H9 (cell line): ENCODE measurements around the gene SYNGR4. TPM values are rescaled to one million over a fixed set of nuclear protein-coding genes. Genes with fewer than 3 reads are reported as not detected.

ENCODE experiments used
- DNase-seq: peaks from one replicate; pipeline ENCODE4 v3.0.0-alpha.2; 2017
- H2AFZ ChIP-seq: one replicate; pipeline ENCODE4 v1.6.1; 2013; ENCODE audit warnings: mild to moderate bottlenecking, low read length, control low read depth, moderate library complexity
- H2AK5ac ChIP-seq: 2 replicates; pipeline ENCODE4 v1.6.1; 2013; ENCODE audit warnings: low read length, control low read depth, mixed read lengths; ENCODE audit not compliant: insufficient read length
- H2BK120ac ChIP-seq: one replicate; pipeline ENCODE4 v1.6.1; 2013; ENCODE audit warnings: low read depth, mild to moderate bottlenecking, low read length, control low read depth, inconsistent platforms; ENCODE audit not compliant: poor library complexity, severe bottlenecking
- H2BK12ac ChIP-seq: 2 replicates; pipeline ENCODE4 v1.6.1; 2013; ENCODE audit warnings: low read length, control low read depth, mixed read lengths, low read depth; ENCODE audit not compliant: insufficient read length
- H2BK15ac ChIP-seq: 2 replicates; pipeline ENCODE4 v1.6.1; 2013; ENCODE audit warnings: low read depth, low read length, control low read depth
- H2BK20ac ChIP-seq: one replicate; pipeline ENCODE4 v1.6.1; 2013; ENCODE audit warnings: low read depth, mild to moderate bottlenecking, low read length, control low read depth, inconsistent platforms; ENCODE audit not compliant: poor library complexity, severe bottlenecking
- H2BK5ac ChIP-seq: 2 replicates; pipeline ENCODE4 v1.6.1; 2013; ENCODE audit warnings: low read length, control low read depth, mixed read lengths; ENCODE audit not compliant: insufficient read length
- H3K14ac ChIP-seq: 2 replicates; pipeline ENCODE4 v1.6.1; 2013; ENCODE audit warnings: low read length, control low read depth; ENCODE audit not compliant: insufficient read depth
- H3K18ac ChIP-seq: 2 replicates; pipeline ENCODE4 v1.6.1; 2013; ENCODE audit warnings: low read depth, mild to moderate bottlenecking, mixed read lengths, low read length, control low read depth; ENCODE audit not compliant: insufficient read length
- H3K23ac ChIP-seq: 2 replicates; pipeline ENCODE4 v1.6.1; 2013; ENCODE audit warnings: low read length, control low read depth, mixed read lengths, low read depth; ENCODE audit not compliant: insufficient read length
- H3K23me2 ChIP-seq: 2 replicates; pipeline ENCODE4 v1.6.1; 2013; ENCODE audit warnings: low read depth, mild to moderate bottlenecking, mixed read lengths, low read length, control low read depth; ENCODE audit not compliant: insufficient read length, poor library complexity, severe bottlenecking
- H3K27ac ChIP-seq: 2 replicates; pipeline ENCODE4 v1.5.1; 2013; ENCODE audit warnings: low read length, control low read depth, mixed read lengths, low read depth; ENCODE audit not compliant: insufficient read length
- H3K27me3 ChIP-seq: 2 replicates; pipeline ENCODE4 v1.6.1; 2013; ENCODE audit warnings: low read length, control low read depth, inconsistent platforms; ENCODE audit not compliant: insufficient read depth
- H3K4ac ChIP-seq: 2 replicates; pipeline ENCODE4 v1.6.1; 2013; ENCODE audit warnings: low read depth, mild to moderate bottlenecking, control low read depth, inconsistent platforms, low read length, moderate library complexity
- H3K4me1 ChIP-seq: 2 replicates; pipeline ENCODE4 v1.6.1; 2013; ENCODE audit warnings: low read length, control low read depth, inconsistent platforms; ENCODE audit not compliant: insufficient read depth
- H3K4me2 ChIP-seq: 2 replicates; pipeline ENCODE4 v1.6.1; 2013; ENCODE audit warnings: low read length, control low read depth, mixed read lengths; ENCODE audit not compliant: insufficient read length, insufficient read depth
- H3K56ac ChIP-seq: 2 replicates; pipeline ENCODE4 v1.6.1; 2013; ENCODE audit warnings: low read depth, mild to moderate bottlenecking, mixed read lengths, low read length, control low read depth; ENCODE audit not compliant: insufficient read length
- H3K79me1 ChIP-seq: 2 replicates; pipeline ENCODE4 v1.6.1; 2013; ENCODE audit warnings: low read depth, mild to moderate bottlenecking, moderate library complexity, low read length, control low read depth, inconsistent platforms; ENCODE audit not compliant: insufficient read depth, poor library complexity, severe bottlenecking
- H3K79me2 ChIP-seq: 2 replicates; pipeline ENCODE4 v1.6.1; 2013; ENCODE audit warnings: low read length, control low read depth, inconsistent platforms; ENCODE audit not compliant: insufficient read depth
- H3K9ac ChIP-seq: 2 replicates; pipeline ENCODE4 v1.6.1; 2013; ENCODE audit warnings: low read length, control low read depth, mixed read lengths; ENCODE audit not compliant: insufficient read length; ENCODE audit errors: extremely low read depth
- H3K9me3 ChIP-seq: one replicate; pipeline ENCODE4 v1.6.1; 2013; ENCODE audit warnings: low read depth, low read length, inconsistent platforms; ENCODE audit not compliant: control insufficient read depth
- H3T11ph ChIP-seq: one replicate; pipeline ENCODE4 v1.6.1; 2013; ENCODE audit warnings: mild to moderate bottlenecking, low read length, control low read depth, inconsistent platforms
- H4K20me1 ChIP-seq: one replicate; pipeline ENCODE4 v1.6.1; 2013; ENCODE audit not compliant: control insufficient read depth, insufficient read length, insufficient read depth
- H4K5ac ChIP-seq: 2 replicates; pipeline ENCODE4 v1.6.1; 2013; ENCODE audit warnings: low read depth, mild to moderate bottlenecking, mixed read lengths, low read length, control low read depth; ENCODE audit not compliant: insufficient read length
- H4K8ac ChIP-seq: replicated peaks from 2 replicates; pipeline ENCODE4 v1.6.1; 2013; ENCODE audit warnings: low read length, control low read depth, mixed read lengths, low read depth; ENCODE audit not compliant: insufficient read length
- H4K91ac ChIP-seq: 2 replicates; pipeline ENCODE4 v1.6.1; 2013; ENCODE audit warnings: low read depth, mild to moderate bottlenecking, moderate library complexity, mixed read lengths, low read length, control low read depth; ENCODE audit not compliant: insufficient read length
- H3K27ac Mint-ChIP-seq, 3 experiments: 2 replicates in 2 of 3; 3 replicates in 1 of 3; pipeline ENCODE4 v1.8.0; 2020 to 2021; ENCODE audit warnings: mixed read lengths in 3 of 3, mild to moderate bottlenecking in 1 of 3, moderate library complexity in 1 of 3
- H3K27me3 Mint-ChIP-seq: 2 replicates; pipeline ENCODE4 v1.8.0; 2021; ENCODE audit warnings: low read depth, mild to moderate bottlenecking, moderate library complexity, mixed read lengths
- H3K36me3 Mint-ChIP-seq, 3 experiments: 2 replicates in 2 of 3; 3 replicates in 1 of 3; pipeline ENCODE4 v1.8.0; 2020 to 2021; ENCODE audit warnings: low read depth in 3 of 3, mixed read lengths in 3 of 3; ENCODE audit not compliant: insufficient read depth in 1 of 3
- H3K4me1 Mint-ChIP-seq, 2 experiments: 2 replicates each; pipeline ENCODE4 v1.8.0; 2020; ENCODE audit warnings: mixed read lengths in 2 of 2
- H3K4me3 Mint-ChIP-seq, 2 experiments: 2 replicates in 1 of 2; 3 replicates in 1 of 2; pipeline ENCODE4 v1.8.0; 2020 to 2021; ENCODE audit warnings: mild to moderate bottlenecking in 2 of 2, mixed read lengths in 2 of 2, moderate library complexity in 1 of 2
- H3K9me3 Mint-ChIP-seq, 2 experiments: 2 replicates in 1 of 2; 3 replicates in 1 of 2; pipeline ENCODE4 v1.8.0; 2020; ENCODE audit warnings: mild to moderate bottlenecking in 2 of 2, mixed read lengths in 2 of 2, moderate library complexity in 1 of 2
- CTCF ChIP-seq: fragments of 200-600 bp; sonication (generic); conservative IDR thresholded peaks from 3 replicates; pipeline ENCODE4 v1.8.0; 2021; ENCODE audit warnings: antibody characterized with exemption, mild to moderate bottlenecking
- WGBS: extraction: QIAGEN DNeasy Blood & Tissue Kit; methylation state at CpG from one replicate; pipeline ENCODE4 v1.1.7; 2013; ENCODE audit warnings: missing lambda C conversion rate, low lambda C conversion rate, mixed read lengths; ENCODE audit not compliant: insufficient read length; ENCODE audit errors: extremely low coverage; 5-methylcytosine and 5-hydroxymethylcytosine counted together
- total RNA-seq: library from RNA; stranded (reverse); gene quantifications from 2 replicates; pipeline ENCODE4 v1.2.1, GENCODE V29; 2021

Gene SYNGR4
- total RNA-seq, 1 experiment from 2014 or later = 0.31 TPM

- Histone ChIP-seq H3K79me2 (no peaks in the 10 kb centered on the region), H3K27me3 (no peaks in the 10 kb centered on the region), H3K9ac (no peak overlapping the region), H2BK20ac (no peak overlapping the region), H4K91ac (no peak overlapping the region), H3K79me1 (no peaks in the 10 kb centered on the region), H2BK120ac (no peak overlapping the region), H4K20me1 (no peaks in the 10 kb centered on the region), H2BK5ac (no peak overlapping the region), H2AK5ac (no peak overlapping the region), H4K5ac (no peak overlapping the region), H4K8ac (no peak overlapping the region), H3K4me1 (no peaks in the 10 kb centered on the region), H3K23ac (no peak overlapping the region), H3K56ac (no peak overlapping the region), H3K4ac (no peak overlapping the region), H3K9me3 (no peaks in the 10 kb centered on the region), H3K27ac (no peak overlapping the region), H3T11ph (no peak overlapping the region), H2BK12ac (no peak overlapping the region), H2AFZ (no peak overlapping the region), H3K23me2 (no peaks in the 10 kb centered on the region), H3K18ac (no peak overlapping the region), H3K14ac (no peak overlapping the region), H2BK15ac (no peak overlapping the region), H3K4me2 (no peak overlapping the region)
- Mint-ChIP-seq H3K36me3 (peaks cover 0 to 4% (median 0%) of the 10 kb centered on the region in 3 experiments; a peak in 1 of 7 replicates), H3K4me3 (no peak overlapping the region), H3K27me3 (no peaks in the 10 kb centered on the region), H3K4me1 (peaks cover 2 to 3% of the 10 kb centered on the region in 2 experiments; a peak in 3 of 4 replicates), H3K9me3 (no peaks in the 10 kb centered on the region), H3K27ac (peak overlapping the region in 1 of 3 experiments; percentile 5; a peak in 1 of 7 replicates)
- DNase-seq = no peak
- WGBS = no CpG with 5 or more reads among the region's 5 CpGs
- TF ChIP-seq CTCF = no peak
Measured at GRCh38 chr19:48348045-48348444, 16.1 kb upstream of the SYNGR4 start.
